GM19193 (cell line): Measurements from ENCODE around the gene EMX1.

Experiments
- POLR2A ChIP-seq: IDR thresholded peaks from 4 replicates; pipeline ENCODE4 v1.6.1; 2011; ENCODE audit not compliant: insufficient read depth, insufficient read length; ENCODE audit errors: extremely low read depth

EMX1 gene

GRCh38 chr2:72943540-72944395 is 26.4 kb downstream of the EMX1 start:
- TF ChIP-seq POLR2A, result no peak

- no peak for TF ChIP-seq POLR2A
These were observed 27.6 kb downstream of the EMX1 start for GRCh38 chr2:72944804-72945449.

- no peak for TF ChIP-seq POLR2A
These were observed 28.2 kb downstream of the EMX1 start for GRCh38 chr2:72945450-72946019.

GRCh38 chr2:72946466-72946865 is 29.1 kb downstream of the EMX1 start:
- TF ChIP-seq POLR2A, result no peak

GRCh38 chr2:72947952-72948830 is 30.9 kb downstream of the EMX1 start:
- TF ChIP-seq POLR2A, result no peak

GRCh38 chr2:72949045-72949444 is 31.7 kb downstream of the EMX1 start:
- TF ChIP-seq POLR2A, result no peak

GRCh38 chr2:72949642-72950041 is 32.3 kb downstream of the EMX1 start:
- TF ChIP-seq POLR2A, result no peak

GRCh38 chr2:72950558-72951255 is 33.4 kb downstream of the EMX1 start:
- no peak for TF ChIP-seq POLR2A

- TF ChIP-seq POLR2A, result no peak
These were observed 34.2 kb downstream of the EMX1 start for GRCh38 chr2:72951303-72952095.

GRCh38 chr2:72952110-72952823 is 34.9 kb downstream of the EMX1 start:
- no peak for TF ChIP-seq POLR2A

- no peak for TF ChIP-seq POLR2A
These were observed 35.6 kb downstream of the EMX1 start for GRCh38 chr2:72952961-72953360.

- TF ChIP-seq POLR2A, result no peak
These were observed 36.2 kb downstream of the EMX1 start for GRCh38 chr2:72953528-72953927.

GRCh38 chr2:72953976-72954375 is 36.7 kb downstream of the EMX1 start:
- no peak for TF ChIP-seq POLR2A
